ENCODE results near the gene IDH3G.

GRCh38 chrX:153755136-153755535 lies 39.0 kb downstream of the IDH3G start:
- TF ChIP-seq GATA2 (IDR thresholded peaks at IDR 0.05; ENCODE audit: low read depth, low read length) (no peak), GATA3 (IDR thresholded peaks at IDR 0.05; ENCODE audit: low read depth, low read length) (no peak)
